Measurements from ENCODE around the gene PGLYRP1. TPM values are rescaled to one million over a fixed set of nuclear protein-coding genes. Genes with fewer than 3 reads are reported as not detected.

Gene PGLYRP1
- total and polyA plus RNA-seq, 4 donors: 1.0 to 21.7 (median 1.2) TPM

DNA sequence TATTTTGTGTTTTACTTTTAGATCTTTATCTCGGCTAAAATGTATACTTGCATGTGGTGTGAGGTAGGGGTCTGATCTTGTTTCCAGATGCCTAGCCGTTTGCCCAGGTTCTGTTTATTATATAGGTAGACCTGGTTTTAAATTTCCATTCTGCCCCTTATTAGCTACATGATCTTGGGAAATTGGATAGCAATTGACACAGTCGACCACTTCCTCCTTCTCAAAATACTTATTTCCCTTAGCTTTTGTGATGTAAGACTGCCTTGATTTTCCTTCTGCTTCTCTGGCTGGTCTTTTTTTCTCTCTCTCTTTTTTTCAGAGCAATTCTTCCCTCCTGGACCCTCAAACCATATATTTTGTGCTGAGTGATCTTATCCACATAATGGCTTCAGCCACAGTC, 3.0 kb upstream of the PGLYRP1 start:
- DNase-seq: no peak
- 45 to 60% methylated on average over 3 of the region's 3 CpGs for WGBS, 2 donors
- peaks cover 0 to 2% (median 0%) of the 10 kb centered on the region in 4 donors for H3K9me3 ChIP-seq (ENCODE audit: control insufficient read depth in 4 of 4, insufficient read depth in 3 of 4, low read length in 3 of 4)
- no peak overlapping the region for H3K4me3 ChIP-seq
- H3K4me1 ChIP-seq (ENCODE audit: control insufficient read depth in 5 of 5, insufficient read depth in 5 of 5, low read length in 5 of 5): peaks cover 0 to 6% (median 0%) of the 10 kb centered on the region in 5 donors
- ATAC-seq (ENCODE audit: insufficient read depth, low FRiP score): no peak
- TF ChIP-seq, protein P1, sequence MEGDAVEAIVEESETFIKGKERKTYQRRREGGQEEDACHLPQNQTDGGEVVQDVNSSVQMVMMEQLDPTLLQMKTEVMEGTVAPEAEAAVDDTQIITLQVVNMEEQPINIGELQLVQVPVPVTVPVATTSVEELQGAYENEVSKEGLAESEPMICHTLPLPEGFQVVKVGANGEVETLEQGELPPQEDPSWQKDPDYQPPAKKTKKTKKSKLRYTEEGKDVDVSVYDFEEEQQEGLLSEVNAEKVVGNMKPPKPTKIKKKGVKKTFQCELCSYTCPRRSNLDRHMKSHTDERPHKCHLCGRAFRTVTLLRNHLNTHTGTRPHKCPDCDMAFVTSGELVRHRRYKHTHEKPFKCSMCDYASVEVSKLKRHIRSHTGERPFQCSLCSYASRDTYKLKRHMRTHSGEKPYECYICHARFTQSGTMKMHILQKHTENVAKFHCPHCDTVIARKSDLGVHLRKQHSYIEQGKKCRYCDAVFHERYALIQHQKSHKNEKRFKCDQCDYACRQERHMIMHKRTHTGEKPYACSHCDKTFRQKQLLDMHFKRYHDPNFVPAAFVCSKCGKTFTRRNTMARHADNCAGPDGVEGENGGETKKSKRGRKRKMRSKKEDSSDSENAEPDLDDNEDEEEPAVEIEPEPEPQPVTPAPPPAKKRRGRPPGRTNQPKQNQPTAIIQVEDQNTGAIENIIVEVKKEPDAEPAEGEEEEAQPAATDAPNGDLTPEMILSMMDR (IDR thresholded peaks at IDR 0.05; ENCODE audit: control extremely low read depth, extremely low read depth): no peak
- H3K27ac ChIP-seq (ENCODE audit: low read depth in 1 of 2, low read length in 1 of 2): no peak overlapping the region
- H3K9ac ChIP-seq (ENCODE audit: insufficient read depth in 1 of 2, low read length in 2 of 2): no peak overlapping the region
- peaks cover 4 to 15% (median 7%) of the 10 kb centered on the region in 3 donors for H3K27me3 ChIP-seq (ENCODE audit: control insufficient read depth in 3 of 3, insufficient read depth in 3 of 3, low read length in 2 of 3)
- H3K36me3 ChIP-seq (ENCODE audit: control insufficient read depth in 4 of 4, insufficient read depth in 4 of 4, low read length in 4 of 4): no peaks in the 10 kb centered on the region

DNA sequence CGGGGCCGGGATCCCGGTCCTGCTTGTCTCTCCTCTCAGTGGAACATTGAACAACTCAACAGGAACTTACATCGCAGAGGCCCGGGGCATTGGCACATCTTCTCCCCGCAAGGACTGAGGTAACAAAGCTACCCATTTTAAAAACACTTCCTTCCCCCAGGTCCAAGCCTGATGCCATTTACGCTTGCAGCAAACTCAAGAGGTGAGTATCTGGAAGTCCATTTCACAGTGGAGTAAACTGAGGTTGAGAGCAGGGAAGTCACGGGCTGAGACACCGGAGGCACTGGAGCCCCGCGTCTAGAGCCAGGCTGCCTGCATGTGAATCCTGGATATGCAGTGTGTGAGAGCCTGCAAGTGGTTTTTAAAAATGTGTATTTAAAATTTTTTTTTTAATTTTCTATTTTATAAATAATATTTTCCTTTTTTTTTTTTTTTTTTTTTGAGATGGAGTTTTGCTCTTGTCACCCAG, 492 bp upstream of the PGLYRP1 start:
- Histone ChIP-seq H3K9me3 (ENCODE audit: control insufficient read depth in 4 of 4, insufficient read depth in 3 of 4, low read length in 3 of 4) (peaks cover 0 to 2% (median 0%) of the 10 kb centered on the region in 4 donors), H3K4me3 (no peak overlapping the region), H3K4me1 (ENCODE audit: control insufficient read depth in 5 of 5, insufficient read depth in 5 of 5, low read length in 5 of 5) (no peaks in the 10 kb centered on the region), H3K27me3 (ENCODE audit: control insufficient read depth in 3 of 3, insufficient read depth in 3 of 3, low read length in 2 of 3) (peaks cover 4 to 15% (median 7%) of the 10 kb centered on the region in 3 donors), H3K9ac (ENCODE audit: insufficient read depth in 1 of 2, low read length in 2 of 2) (no peak overlapping the region), H3K36me3 (ENCODE audit: control insufficient read depth in 4 of 4, insufficient read depth in 4 of 4, low read length in 4 of 4) (no peaks in the 10 kb centered on the region), H3K27ac (ENCODE audit: low read depth in 1 of 2, low read length in 1 of 2) (no peak overlapping the region)
- DNase-seq (no peak), ATAC-seq (ENCODE audit: insufficient read depth, low FRiP score) (no peak)
- TF ChIP-seq, protein P1 (IDR thresholded peaks at IDR 0.05; ENCODE audit: control extremely low read depth, extremely low read depth): no peak
- 35 to 53% methylated on average over 11 of the region's 11 CpGs for WGBS, 2 donors

GRCh38 chr19:46022061-46022430, 807 bp downstream of the PGLYRP1 start:
- no peak overlapping the region for H3K4me3 ChIP-seq
- H3K27ac ChIP-seq (ENCODE audit: low read depth in 1 of 2, low read length in 1 of 2): no peak overlapping the region

More at GRCh38 chr19:46022061-46022430, 807 bp downstream of the PGLYRP1 start:
- WGBS, 2 donors: 50 to 54% methylated on average over 12 of the region's 12 CpGs
- peaks cover 0 to 2% (median 0%) of the 10 kb centered on the region in 4 donors for H3K9me3 ChIP-seq (ENCODE audit: control insufficient read depth in 4 of 4, insufficient read depth in 3 of 4, low read length in 3 of 4)
- H3K36me3 ChIP-seq (ENCODE audit: control insufficient read depth in 4 of 4, insufficient read depth in 4 of 4, low read length in 4 of 4): no peaks in the 10 kb centered on the region
- TF ChIP-seq, protein P1 (IDR thresholded peaks at IDR 0.05; ENCODE audit: control extremely low read depth, extremely low read depth): no peak
- no peaks in the 10 kb centered on the region for H3K4me1 ChIP-seq (ENCODE audit: control insufficient read depth in 5 of 5, insufficient read depth in 5 of 5, low read length in 5 of 5)
- DNase-seq: no peak
- no peak overlapping the region for H3K9ac ChIP-seq (ENCODE audit: insufficient read depth in 1 of 2, low read length in 2 of 2)
- no peak for ATAC-seq (ENCODE audit: insufficient read depth, low FRiP score)
- H3K27me3 ChIP-seq (ENCODE audit: control insufficient read depth in 3 of 3, insufficient read depth in 3 of 3, low read length in 2 of 3): peaks cover 0 to 15% (median 7%) of the 10 kb centered on the region in 3 donors
